Measurements from ENCODE around the gene SHMT2. TPM values are rescaled to one million over a fixed set of nuclear protein-coding genes. Genes with fewer than 3 reads are reported as not detected.

Gene SHMT2
- total and polyA plus RNA-seq, 2 of the 13 experiments (the other 11 are each of a cell fraction or from before 2014, with no cell fraction given): 181 to 393 TPM

DNA sequence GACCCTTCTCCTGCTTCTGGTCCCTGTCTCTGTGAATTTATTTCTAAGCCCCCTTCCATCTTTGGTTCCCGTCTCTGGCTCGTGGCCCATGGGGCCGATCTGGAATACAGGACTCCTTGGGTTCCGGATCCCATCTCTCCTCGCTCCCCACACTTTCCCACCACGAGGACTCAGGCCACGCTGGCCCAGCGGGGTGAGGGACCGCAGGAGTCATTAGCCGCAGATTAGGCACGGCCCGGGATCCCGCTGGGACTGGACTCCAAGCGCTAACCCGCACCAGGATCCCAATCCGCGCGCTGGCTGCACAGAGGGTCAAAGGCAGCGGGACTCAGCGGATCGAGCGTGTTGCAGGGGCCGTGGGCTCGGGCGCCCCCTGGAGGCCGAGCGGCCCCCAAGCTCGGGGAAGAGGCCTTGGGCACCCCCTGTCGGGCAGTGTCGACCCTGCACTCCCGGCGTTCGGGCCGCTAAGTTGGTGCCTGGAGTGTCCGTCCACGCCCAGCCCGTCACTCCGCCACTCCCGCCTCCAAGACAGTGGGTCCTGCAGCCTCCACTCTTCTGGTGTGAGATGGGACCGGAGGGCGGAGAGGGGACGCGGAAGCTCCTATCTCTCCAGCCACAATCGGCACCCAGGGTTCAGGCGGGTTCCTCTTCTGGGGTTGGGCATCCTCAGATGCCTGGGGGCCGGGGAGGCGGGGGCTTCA lies 9.5 kb downstream of the SHMT2 start (continued):
- TF ChIP-seq, protein P1, sequence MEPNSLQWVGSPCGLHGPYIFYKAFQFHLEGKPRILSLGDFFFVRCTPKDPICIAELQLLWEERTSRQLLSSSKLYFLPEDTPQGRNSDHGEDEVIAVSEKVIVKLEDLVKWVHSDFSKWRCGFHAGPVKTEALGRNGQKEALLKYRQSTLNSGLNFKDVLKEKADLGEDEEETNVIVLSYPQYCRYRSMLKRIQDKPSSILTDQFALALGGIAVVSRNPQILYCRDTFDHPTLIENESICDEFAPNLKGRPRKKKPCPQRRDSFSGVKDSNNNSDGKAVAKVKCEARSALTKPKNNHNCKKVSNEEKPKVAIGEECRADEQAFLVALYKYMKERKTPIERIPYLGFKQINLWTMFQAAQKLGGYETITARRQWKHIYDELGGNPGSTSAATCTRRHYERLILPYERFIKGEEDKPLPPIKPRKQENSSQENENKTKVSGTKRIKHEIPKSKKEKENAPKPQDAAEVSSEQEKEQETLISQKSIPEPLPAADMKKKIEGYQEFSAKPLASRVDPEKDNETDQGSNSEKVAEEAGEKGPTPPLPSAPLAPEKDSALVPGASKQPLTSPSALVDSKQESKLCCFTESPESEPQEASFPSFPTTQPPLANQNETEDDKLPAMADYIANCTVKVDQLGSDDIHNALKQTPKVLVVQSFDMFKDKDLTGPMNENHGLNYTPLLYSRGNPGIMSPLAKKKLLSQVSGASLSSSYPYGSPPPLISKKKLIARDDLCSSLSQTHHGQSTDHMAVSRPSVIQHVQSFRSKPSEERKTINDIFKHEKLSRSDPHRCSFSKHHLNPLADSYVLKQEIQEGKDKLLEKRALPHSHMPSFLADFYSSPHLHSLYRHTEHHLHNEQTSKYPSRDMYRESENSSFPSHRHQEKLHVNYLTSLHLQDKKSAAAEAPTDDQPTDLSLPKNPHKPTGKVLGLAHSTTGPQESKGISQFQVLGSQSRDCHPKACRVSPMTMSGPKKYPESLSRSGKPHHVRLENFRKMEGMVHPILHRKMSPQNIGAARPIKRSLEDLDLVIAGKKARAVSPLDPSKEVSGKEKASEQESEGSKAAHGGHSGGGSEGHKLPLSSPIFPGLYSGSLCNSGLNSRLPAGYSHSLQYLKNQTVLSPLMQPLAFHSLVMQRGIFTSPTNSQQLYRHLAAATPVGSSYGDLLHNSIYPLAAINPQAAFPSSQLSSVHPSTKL (CRISPR knock-in tag; IDR thresholded peaks at IDR 0.05): peak; percentile 50; the same call in 1 of the 2 replicates
- TF ChIP-seq ZNF800 (CRISPR knock-in tag; IDR thresholded peaks at IDR 0.05) (peak; percentile 64), ZSCAN25 (CRISPR knock-in tag; IDR thresholded peaks at IDR 0.05) (peak; percentile 80), ZNF598 (CRISPR knock-in tag; IDR thresholded peaks at IDR 0.05; ENCODE audit: borderline replicate concordance) (peak; percentile 69; the same call in 1 of the 2 replicates), SIX1 (CRISPR knock-in tag; IDR thresholded peaks at IDR 0.05; ENCODE audit: borderline replicate concordance) (no peak), ZNF883 (CRISPR knock-in tag; IDR thresholded peaks at IDR 0.05; ENCODE audit: not compliant biosample characterization) (no peak), ZNF44 (CRISPR knock-in tag; IDR thresholded peaks at IDR 0.05) (peak; percentile 83; the same call in 1 of the 2 replicates), ZNF615 (CRISPR knock-in tag; IDR thresholded peaks at IDR 0.05; ENCODE audit: borderline replicate concordance) (no peak), CENPT (CRISPR knock-in tag; IDR thresholded peaks at IDR 0.05; ENCODE audit: low read depth) (0 out of 2 replicates have a peak, but pooled peaks have one; percentile 7), ZKSCAN8 (CRISPR knock-in tag; IDR thresholded peaks at IDR 0.05; ENCODE audit: borderline replicate concordance) (peak; percentile 20; the same call in 1 of the 2 replicates), HNRNPH1 (optimal IDR thresholded peaks at IDR 0.05; ENCODE audit: low read depth, low read length) (no peak), SIN3A (IDR thresholded peaks at IDR 0.05; ENCODE audit: borderline replicate concordance, low read depth, low read length) (peak; percentile 59; the same call in 1 of the 2 replicates), ARNT2 (CRISPR knock-in tag; IDR thresholded peaks at IDR 0.05; ENCODE audit: low read depth) (no peak), ZBTB21 (CRISPR knock-in tag; IDR thresholded peaks at IDR 0.05) (no peak), ZBTB20 (CRISPR knock-in tag; IDR thresholded peaks at IDR 0.05; ENCODE audit: borderline replicate concordance, low read depth) (no peak), SCMH1 (CRISPR knock-in tag; IDR thresholded peaks at IDR 0.05; ENCODE audit: borderline replicate concordance) (no peak), FOXA1 (IDR thresholded peaks at IDR 0.05) (no peak), FOXA1 (CRISPR knock-in tag; IDR thresholded peaks at IDR 0.05) (no peak)
- TF ChIP-seq, protein P2, sequence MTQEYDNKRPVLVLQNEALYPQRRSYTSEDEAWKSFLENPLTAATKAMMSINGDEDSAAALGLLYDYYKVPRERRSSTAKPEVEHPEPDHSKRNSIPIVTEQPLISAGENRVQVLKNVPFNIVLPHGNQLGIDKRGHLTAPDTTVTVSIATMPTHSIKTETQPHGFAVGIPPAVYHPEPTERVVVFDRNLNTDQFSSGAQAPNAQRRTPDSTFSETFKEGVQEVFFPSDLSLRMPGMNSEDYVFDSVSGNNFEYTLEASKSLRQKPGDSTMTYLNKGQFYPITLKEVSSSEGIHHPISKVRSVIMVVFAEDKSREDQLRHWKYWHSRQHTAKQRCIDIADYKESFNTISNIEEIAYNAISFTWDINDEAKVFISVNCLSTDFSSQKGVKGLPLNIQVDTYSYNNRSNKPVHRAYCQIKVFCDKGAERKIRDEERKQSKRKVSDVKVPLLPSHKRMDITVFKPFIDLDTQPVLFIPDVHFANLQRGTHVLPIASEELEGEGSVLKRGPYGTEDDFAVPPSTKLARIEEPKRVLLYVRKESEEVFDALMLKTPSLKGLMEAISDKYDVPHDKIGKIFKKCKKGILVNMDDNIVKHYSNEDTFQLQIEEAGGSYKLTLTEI (CRISPR knock-in tag; conservative IDR thresholded peaks at IDR 0.05): no peak
- TF ChIP-seq, protein P3, sequence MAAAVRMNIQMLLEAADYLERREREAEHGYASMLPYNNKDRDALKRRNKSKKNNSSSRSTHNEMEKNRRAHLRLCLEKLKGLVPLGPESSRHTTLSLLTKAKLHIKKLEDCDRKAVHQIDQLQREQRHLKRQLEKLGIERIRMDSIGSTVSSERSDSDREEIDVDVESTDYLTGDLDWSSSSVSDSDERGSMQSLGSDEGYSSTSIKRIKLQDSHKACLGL (CRISPR knock-in tag; IDR thresholded peaks at IDR 0.05): peak; percentile 31; the same call in 1 of the 2 replicates
- TF ChIP-seq, protein P4, sequence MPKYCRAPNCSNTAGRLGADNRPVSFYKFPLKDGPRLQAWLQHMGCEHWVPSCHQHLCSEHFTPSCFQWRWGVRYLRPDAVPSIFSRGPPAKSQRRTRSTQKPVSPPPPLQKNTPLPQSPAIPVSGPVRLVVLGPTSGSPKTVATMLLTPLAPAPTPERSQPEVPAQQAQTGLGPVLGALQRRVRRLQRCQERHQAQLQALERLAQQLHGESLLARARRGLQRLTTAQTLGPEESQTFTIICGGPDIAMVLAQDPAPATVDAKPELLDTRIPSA (CRISPR knock-in tag; IDR thresholded peaks at IDR 0.05; ENCODE audit: borderline replicate concordance): no peak

All from HepG2 (cell line).